GM23248 (cell line): ENCODE results near the gene ATP5PO.

Experiments
- EZH2 ChIP-seq: fragments of 200-600 bp; sonication (generic); IDR thresholded peaks from 2 replicates; pipeline ENCODE4 v1.6.1; 2018; ENCODE audit warnings: antibody characterized with exemption, mild to moderate bottlenecking; ENCODE audit not compliant: insufficient read depth, poor library complexity, severe bottlenecking
- EZH2phosphoT487 ChIP-seq: fragments of 200-600 bp; sonication (generic); IDR thresholded peaks from 2 replicates; pipeline ENCODE4 v1.6.1; 2018; ENCODE audit warnings: antibody characterized with exemption, moderate library complexity, mild to moderate bottlenecking, low read depth; ENCODE audit not compliant: insufficient read depth

GRCh38 chr21:33854604-33855003, 61.0 kb downstream of the ATP5PO start:
- TF ChIP-seq EZH2 = no peak
- no peak for TF ChIP-seq EZH2phosphoT487
